GM19240 (cell line): ENCODE results near the gene CFAP126.
"Not testable (repeated sequence)": the region's sequence is repeated elsewhere in the genome, so short reads cannot be mapped to it uniquely, and the experiment has no call there.

Experiments used
- DNase-seq: peaks from one replicate; pipeline ENCODE4 v3.0.0; 2011; ENCODE audit warnings: low spot score; ENCODE audit not compliant: insufficient read length

CFAP126 gene

GRCh38 chr1:161382214-161383019 lies 14.7 kb upstream of the CFAP126 start:
- DNase-seq: no peak

- no peak for DNase-seq
Observed at GRCh38 chr1:161381707-161382106, 14.0 kb upstream of the CFAP126 start.

- DNase-seq: no peak
Observed at GRCh38 chr1:161379071-161379470, 11.4 kb upstream of the CFAP126 start.

GRCh38 chr1:161378014-161378413 lies 10.3 kb upstream of the CFAP126 start:
- DNase-seq: no peak

GRCh38 chr1:161374373-161374772 lies 6.7 kb upstream of the CFAP126 start:
- DNase-seq: no peak

- no peak for DNase-seq
Observed at GRCh38 chr1:161373442-161373841, 5.8 kb upstream of the CFAP126 start.

- DNase-seq: no peak
Observed at GRCh38 chr1:161365207-161365606, 2.5 kb downstream of the CFAP126 start.

GRCh38 chr1:161364332-161364731 lies 3.3 kb downstream of the CFAP126 start:
- DNase-seq: no peak

GRCh38 chr1:161359291-161359690 lies 8.4 kb downstream of the CFAP126 start:
- no peak for DNase-seq

- no peak for DNase-seq
Observed at GRCh38 chr1:161357073-161357472, 10.6 kb downstream of the CFAP126 start.

GRCh38 chr1:161351482-161351881 lies 16.2 kb downstream of the CFAP126 start:
- DNase-seq: no peak

GRCh38 chr1:161350671-161351070 lies 17.0 kb downstream of the CFAP126 start:
- no peak for DNase-seq

GRCh38 chr1:161342821-161343220 lies 24.9 kb downstream of the CFAP126 start:
- no peak for DNase-seq

- DNase-seq: no peak
Observed at GRCh38 chr1:161342177-161342576, 25.5 kb downstream of the CFAP126 start.

GRCh38 chr1:161335796-161336195 lies 31.9 kb downstream of the CFAP126 start:
- no peak for DNase-seq

GRCh38 chr1:161333166-161333565 lies 34.5 kb downstream of the CFAP126 start:
- no peak for DNase-seq

- DNase-seq: no peak
Observed at GRCh38 chr1:161330346-161330745, 37.3 kb downstream of the CFAP126 start.

GRCh38 chr1:161324020-161324419 lies 43.7 kb downstream of the CFAP126 start:
- DNase-seq: no peak

- DNase-seq: not testable (repeated sequence)
Observed at GRCh38 chr1:161315841-161316674, 51.6 kb downstream of the CFAP126 start.
